Endothelial cell of umbilical vein (primary cell): ENCODE data around the gene CD68.

Experiments
- CTCF ChIP-seq, 2 donors: IDR thresholded peaks; 1 replicate in 1 of 2; 2 replicates in 1 of 2; pipeline ENCODE4 v1.5.1; 2011; ENCODE audit warnings: low read length in 2 of 2, mild to moderate bottlenecking in 2 of 2, moderate library complexity in 2 of 2, control low read depth in 1 of 2, inconsistent platforms in 1 of 2, low read depth in 1 of 2; ENCODE audit not compliant: insufficient read depth in 1 of 2; ENCODE audit errors: extremely low read depth in 1 of 2
- EZH2 ChIP-seq: IDR thresholded peaks from 2 replicates; pipeline ENCODE4 v1.6.1; 2012; ENCODE audit warnings: borderline replicate concordance, low read depth, mild to moderate bottlenecking, moderate library complexity, low read length, inconsistent platforms; ENCODE audit not compliant: severe bottlenecking
- FOS ChIP-seq: IDR thresholded peaks from 2 replicates; pipeline ENCODE4 v1.6.1; 2011; ENCODE audit warnings: mild to moderate bottlenecking, low read length, moderate library complexity, borderline replicate concordance; ENCODE audit not compliant: insufficient read depth
- MYC ChIP-seq: IDR thresholded peaks from one replicate; pipeline ENCODE4 v1.6.1; 2011; ENCODE audit warnings: mild to moderate bottlenecking, low read depth, low read length
- POLR2A ChIP-seq: IDR thresholded peaks from 2 replicates; pipeline ENCODE4 v1.6.1; 2012; ENCODE audit warnings: low read depth, mild to moderate bottlenecking, control low read depth, low read length
- TF ChIP-seq, protein P1 (sequence below): IDR thresholded peaks from 2 replicates; pipeline ENCODE4 v1.6.1; 2011; ENCODE audit not compliant: insufficient read depth, insufficient read length

- TF ChIP-seq CTCF (IDR thresholded peaks at IDR 0.05; ENCODE audit: extremely low read depth in 1 of 2, insufficient read depth in 1 of 2, low read depth in 1 of 2, low read length in 2 of 2) (no peak), FOS (no peak), EZH2 (no peak), POLR2A (no peak), MYC (no peak)
- TF ChIP-seq, protein P1, sequence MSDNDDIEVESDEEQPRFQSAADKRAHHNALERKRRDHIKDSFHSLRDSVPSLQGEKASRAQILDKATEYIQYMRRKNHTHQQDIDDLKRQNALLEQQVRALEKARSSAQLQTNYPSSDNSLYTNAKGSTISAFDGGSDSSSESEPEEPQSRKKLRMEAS = no peak
These were observed 10.7 kb downstream of the CD68 start, which contains the start of gene SOX15 for GRCh38 chr17:7589891-7590691.
